GM12875 (cell line): Measurements from ENCODE around the gene FAM53B.

Experiments
- H3K4me3 ChIP-seq: one replicate; pipeline ENCODE4 v1.5.1; 2011; ENCODE audit warnings: low read depth, low read length, control low read depth
- TF ChIP-seq, protein P1 (sequence below): IDR thresholded peaks from 2 replicates; pipeline ENCODE4 v1.5.1; 2011; ENCODE audit warnings: low read depth, mild to moderate bottlenecking, control low read depth, inconsistent platforms, low read length, moderate library complexity, borderline replicate concordance; ENCODE audit not compliant: insufficient read depth

FAM53B gene

DNA sequence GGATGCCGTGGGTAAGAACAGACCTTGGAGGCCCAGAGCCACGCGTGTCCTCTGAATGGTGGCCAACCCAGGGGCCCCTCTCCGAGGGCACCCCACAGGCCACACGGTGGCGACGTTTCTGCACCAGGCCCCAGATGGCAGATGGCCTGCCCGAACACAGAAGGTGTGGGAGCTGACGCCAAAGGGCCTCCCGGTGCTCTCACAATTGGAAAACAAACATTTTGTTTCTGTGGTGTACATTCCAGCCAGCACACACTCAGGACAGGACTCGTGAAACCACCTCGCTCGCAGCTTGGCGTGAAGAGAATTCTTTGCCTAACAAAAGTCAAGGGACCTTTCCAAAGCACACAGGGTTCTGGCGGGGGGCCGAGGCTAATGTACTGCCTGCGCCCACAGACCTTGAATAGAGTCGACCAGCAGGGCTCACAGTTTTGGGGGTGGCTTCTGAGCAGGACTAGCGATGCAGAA lies 112.1 kb downstream of the FAM53B start:
- TF ChIP-seq, protein P1, sequence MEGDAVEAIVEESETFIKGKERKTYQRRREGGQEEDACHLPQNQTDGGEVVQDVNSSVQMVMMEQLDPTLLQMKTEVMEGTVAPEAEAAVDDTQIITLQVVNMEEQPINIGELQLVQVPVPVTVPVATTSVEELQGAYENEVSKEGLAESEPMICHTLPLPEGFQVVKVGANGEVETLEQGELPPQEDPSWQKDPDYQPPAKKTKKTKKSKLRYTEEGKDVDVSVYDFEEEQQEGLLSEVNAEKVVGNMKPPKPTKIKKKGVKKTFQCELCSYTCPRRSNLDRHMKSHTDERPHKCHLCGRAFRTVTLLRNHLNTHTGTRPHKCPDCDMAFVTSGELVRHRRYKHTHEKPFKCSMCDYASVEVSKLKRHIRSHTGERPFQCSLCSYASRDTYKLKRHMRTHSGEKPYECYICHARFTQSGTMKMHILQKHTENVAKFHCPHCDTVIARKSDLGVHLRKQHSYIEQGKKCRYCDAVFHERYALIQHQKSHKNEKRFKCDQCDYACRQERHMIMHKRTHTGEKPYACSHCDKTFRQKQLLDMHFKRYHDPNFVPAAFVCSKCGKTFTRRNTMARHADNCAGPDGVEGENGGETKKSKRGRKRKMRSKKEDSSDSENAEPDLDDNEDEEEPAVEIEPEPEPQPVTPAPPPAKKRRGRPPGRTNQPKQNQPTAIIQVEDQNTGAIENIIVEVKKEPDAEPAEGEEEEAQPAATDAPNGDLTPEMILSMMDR = 0 out of 2 replicates have a peak, but pooled peaks have one; percentile 12
- H3K4me3 ChIP-seq = no peak overlapping the region

DNA sequence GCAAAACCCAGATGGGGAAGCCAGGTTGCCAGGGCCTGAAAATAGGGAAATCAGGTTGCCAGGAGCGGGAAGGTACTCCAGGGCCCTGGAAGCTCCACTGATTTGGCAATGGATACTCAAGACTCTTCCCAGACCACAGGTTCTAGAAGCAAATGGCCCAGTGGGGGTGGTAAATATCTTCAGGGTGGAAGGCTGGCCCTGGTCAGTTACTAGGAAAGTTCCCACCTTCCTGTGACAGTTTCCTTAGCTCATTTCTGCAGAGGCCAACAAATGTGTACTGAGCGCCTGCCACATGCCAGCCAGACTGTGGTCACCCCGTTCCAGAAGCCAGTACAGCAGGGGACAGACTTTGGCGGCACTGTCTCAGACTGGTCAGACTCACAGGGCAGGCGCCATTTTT lies 113.6 kb downstream of the FAM53B start:
- TF ChIP-seq, protein P1 = no peak
- no peak overlapping the region for H3K4me3 ChIP-seq

DNA sequence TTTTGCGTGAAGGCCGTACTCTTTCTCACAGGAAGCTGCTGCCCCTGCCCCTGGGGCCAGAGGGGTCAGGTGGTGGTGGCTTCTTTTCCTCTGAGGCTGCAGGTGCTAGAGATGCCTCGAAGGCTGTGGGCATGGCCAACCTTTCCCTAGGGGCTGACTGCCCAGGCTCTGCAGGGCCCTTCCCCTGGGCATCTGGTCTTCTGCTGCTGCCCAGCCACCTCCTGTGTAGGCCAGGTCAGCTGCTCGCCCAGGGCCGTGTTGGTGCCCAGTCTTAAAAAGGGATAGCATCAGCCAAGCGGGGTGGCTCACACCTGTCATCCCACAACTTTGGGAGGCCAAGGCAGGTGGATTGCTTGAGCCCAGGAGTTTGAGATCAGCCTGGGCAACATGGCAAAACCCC lies 114.3 kb downstream of the FAM53B start:
- TF ChIP-seq, protein P1 = no peak

DNA sequence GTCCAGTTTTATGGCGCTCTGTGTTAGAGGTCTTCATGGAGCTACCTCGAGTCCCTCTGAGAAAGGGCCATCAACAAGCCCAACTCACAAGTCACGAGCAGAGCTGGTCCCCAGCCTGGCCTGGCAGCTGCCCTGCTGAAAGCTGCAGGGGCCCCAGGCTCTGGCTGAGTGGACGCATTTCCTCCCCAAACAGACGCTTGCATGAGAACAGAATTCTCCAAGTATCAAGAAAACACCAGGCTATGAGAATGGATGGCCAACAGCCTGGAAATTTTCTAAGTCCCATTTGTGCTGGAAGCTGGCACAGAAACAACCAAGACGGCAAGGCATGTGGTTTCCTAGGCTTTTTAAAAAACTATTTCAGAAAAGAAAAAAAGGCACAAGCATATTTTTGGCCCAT lies 114.8 kb downstream of the FAM53B start:
- TF ChIP-seq, protein P1 = no peak
- H3K4me3 ChIP-seq = no peak overlapping the region

More for the DNA sequence above, 114.3 kb downstream of the FAM53B start:
- no peak overlapping the region for H3K4me3 ChIP-seq

DNA sequence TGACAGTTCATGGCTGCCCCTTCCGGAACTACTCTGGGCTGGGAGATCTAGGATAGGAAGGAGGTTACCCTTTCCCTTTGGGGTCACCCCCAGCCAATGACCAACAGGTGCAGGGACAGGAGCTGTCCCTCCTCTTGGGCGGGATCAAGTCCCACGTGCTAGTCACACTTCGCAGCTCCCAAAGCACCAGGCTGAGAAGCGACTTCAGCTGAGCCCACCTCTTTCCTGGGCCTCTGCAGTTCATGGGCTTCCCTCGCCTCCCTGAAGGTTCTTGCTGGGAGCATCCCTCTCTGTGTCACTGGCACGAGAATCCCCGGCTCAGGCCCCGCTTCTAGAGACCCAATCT lies 115.5 kb downstream of the FAM53B start:
- TF ChIP-seq, protein P1 = no peak
- no peak overlapping the region for H3K4me3 ChIP-seq

DNA sequence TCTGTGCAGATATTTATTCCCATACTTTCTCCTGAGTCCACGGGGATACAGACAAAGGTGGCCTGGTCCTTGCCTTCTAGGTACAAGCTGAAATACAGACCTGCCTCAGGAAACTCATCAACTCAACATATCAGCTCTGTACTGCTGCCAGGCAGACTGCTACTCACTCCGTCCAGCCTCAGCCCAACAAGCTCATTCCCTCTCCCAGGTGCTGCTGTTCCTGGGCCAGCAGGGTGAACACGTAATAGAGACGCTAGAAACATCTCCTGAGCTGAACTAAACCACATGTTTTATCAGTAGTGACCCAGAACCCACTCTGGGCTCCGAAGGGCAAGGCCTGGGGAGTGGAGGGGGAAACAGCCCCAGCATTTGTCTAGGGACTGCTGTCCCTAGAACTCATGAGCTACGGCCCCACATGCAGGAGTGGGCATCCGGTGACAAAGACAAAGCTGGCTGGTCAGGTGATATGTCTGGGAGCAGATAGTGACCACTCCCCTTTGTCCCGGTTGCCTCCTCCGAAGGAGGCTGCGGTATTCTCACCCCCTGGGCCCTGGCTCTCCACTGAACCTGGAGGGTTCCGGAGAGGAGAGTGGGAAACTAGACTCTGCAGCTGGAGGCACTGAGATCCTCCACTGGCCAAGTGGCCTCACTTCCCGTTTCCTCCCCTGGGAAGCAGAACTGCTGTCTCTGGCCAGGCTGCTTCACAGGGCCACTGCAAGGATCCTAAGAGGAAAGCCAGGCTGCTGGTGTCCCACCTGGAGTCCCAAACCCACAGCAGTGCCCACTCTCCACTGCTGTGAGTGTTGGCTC lies 116.1 kb downstream of the FAM53B start:
- H3K4me3 ChIP-seq = no peak overlapping the region
- TF ChIP-seq, protein P1 = no peak

DNA sequence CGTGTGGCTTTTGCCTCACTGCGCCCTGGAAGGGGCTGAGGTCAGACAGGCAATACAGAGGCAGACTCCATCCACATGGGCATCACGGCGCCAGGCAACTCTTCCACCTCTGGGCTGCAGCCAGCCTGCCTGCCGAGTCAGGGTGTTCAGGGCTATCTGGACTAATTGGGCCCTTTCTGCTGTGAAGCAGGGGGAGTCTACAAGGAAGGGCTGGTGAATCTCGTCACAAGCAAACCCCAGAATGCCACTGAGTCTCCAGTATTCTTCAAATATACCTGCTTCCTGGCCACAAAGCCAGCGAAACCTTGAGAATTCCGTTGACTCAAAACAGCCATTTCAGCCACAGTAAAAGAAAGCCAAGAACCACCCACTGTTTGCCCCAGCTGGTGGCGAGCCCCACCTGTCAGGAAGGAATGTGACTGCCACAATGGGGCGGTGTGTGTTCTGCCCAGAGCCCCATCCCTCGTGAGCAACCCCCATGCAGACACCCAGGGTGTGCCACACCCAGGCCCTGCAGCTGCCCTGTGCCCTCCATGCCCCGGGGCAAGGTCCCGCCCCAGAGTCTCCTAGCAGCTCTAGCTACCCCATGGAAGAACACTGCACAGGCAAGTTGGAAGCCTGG lies 117.3 kb downstream of the FAM53B start:
- TF ChIP-seq, protein P1 = no peak
- no peak overlapping the region for H3K4me3 ChIP-seq
